GM19455 (cell line): Measurements from ENCODE around the gene TBX4.
"Not testable (repeated sequence)": the region's sequence is repeated elsewhere in the genome, so short reads cannot be mapped to it uniquely, and the experiment has no call there.

ENCODE experiments used
- ATAC-seq: cut with Tn5 transposase; IDR thresholded peaks from one replicate; pipeline ENCODE4 v1.9.1; 2021; ENCODE audit not compliant: unreplicated experiment

Gene TBX4

DNA sequence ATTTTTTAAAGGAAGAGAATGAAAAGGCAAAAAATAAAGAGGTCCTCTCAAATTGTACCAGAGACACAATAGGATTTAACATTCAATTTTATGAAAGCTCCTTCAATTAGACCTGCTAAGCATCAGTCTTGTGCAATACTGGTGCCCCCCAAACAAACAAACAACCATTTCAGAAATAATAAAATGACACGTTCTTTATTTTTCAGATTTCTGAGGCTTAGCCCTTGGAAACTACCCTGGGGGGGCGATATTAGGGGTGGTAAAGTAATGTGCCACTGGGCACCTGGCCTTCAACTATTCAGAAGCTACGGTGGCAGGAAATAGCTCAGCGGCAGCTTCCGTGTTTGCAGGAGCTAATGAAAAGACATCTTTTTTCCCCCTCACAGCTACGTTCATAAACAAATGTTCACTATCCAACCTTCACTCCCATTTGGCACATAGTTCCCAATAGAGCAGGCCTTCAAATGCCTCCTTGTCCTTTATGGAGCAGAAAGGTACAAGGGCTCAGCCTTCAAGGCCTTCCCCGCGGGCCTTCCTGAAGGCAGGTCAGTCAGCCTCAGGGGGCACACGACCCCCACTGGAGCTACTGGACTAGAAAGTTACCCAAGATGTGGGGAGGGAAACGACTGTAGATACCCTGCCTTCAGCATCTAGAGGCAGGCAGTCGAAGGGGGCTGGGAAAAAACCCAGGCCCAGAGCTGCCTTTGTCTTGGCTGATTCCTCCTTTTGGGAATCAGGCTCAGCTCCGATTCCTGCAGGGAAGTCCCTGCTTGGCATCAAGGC, 44.1 kb downstream of the TBX4 start:
- ATAC-seq: no peak

DNA sequence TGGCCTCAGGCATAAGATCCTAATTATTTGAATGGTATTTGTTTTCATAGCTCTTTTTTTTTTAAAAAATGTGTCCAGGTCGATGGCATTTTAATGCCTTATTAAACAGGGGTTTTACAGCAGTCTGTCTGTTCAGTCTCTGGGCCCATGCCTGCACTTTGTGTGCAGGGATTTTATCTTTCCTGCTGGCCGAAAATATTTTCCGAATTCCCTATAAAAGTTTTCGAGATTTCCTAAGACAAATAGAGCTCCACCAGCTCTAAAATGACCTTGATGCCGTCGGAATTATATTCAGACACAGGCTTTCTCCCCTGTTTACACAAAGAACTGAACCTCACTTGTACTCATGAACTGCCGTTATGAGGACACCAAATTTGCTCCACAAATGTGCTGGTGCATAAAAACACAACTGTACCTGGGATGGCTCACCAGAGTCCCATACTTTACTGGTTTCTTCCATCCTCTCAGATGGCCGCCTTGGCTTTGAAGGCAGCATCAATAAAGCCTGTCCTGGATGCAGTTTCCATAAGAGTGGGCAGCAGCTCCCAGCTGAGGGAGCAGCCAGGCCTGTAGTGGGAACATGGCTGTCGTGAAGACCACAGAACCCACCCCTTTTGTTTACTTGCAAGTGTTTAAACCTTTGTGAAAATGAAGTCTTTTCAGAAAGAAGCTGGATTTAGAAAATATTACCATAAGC, 44.9 kb downstream of the TBX4 start:
- no peak for ATAC-seq

DNA sequence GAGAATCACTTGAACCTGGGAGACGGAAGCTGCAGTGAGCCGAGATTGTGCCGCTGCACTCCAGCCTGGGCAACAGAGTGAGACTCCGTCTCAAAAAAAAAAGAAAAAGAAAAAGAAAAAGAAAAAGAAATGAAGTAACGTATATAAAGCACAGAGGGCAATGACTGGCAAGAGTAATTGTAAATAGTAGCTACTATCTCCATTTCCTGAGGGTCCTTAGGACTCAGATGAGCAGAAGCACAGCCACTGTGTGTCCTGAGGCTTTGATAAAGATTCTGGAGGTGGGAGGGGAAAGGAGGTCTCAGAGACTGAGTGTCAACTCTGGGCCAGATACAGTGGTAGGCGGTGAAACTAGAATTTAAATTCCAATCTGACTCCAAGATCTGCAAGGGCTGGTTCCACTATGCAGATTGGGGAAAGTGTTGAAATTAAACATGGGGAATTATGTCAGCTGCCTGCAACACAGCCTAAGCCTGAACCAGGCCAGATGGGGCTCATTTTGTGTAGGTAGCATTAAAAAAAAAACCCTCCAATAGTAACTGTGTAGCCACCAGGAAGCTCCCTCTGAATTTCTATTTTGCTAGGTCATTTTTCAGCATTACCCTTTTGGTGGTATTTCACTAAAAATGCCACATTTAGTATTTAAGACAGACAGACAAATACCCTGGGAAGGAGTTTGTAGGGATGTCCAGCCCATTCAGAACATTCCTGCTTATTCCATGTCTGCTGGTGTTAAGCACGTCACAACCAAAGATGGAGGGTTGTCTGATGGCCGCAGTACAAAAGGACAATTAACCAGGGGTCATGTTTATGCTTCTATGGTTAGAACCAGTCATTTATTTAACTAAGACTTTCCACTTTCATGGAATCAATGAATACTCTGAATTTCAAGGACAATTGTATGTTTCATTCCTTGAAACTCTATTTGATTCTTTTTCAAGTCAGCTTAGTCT, 46.1 kb downstream of the TBX4 start:
- ATAC-seq: no peak

DNA sequence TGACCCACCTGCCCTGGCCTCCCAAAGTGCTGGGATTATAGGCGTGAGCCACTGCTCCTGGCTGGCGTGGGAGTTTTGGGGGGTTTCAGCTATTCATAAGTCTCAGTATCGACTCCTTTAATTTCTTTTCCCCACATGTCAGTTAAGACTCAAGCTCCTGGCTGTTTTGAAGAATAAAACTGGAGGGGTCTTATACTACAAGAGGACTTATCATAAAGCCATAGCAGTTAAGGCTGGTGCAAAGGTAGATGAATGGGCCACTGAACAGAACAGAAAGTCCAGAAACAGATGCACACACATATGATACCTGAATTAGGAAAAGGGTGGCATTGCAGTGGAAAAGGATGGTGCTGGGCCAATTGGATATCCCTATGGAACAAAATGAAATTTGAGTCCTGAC, 47.4 kb downstream of the TBX4 start:
- ATAC-seq: no peak

DNA sequence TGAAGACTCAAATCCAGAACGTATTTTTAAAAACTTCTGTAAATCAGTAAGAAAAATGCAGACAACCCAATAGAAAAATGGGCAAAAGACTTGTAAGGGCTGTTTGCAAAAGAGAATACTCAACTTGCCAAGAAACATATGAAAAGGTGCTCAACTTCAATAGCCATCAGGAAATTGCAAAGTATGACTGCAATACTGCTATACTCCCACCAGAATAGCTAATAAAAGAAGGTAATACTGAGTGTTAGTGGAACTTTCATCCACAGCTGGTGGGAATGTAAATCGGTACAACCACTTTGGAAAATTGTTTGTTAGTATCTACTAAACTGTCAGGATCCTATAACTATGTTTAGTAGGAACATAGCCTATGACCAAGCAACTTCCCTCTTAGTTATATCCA, 48.1 kb downstream of the TBX4 start:
- no peak for ATAC-seq

DNA sequence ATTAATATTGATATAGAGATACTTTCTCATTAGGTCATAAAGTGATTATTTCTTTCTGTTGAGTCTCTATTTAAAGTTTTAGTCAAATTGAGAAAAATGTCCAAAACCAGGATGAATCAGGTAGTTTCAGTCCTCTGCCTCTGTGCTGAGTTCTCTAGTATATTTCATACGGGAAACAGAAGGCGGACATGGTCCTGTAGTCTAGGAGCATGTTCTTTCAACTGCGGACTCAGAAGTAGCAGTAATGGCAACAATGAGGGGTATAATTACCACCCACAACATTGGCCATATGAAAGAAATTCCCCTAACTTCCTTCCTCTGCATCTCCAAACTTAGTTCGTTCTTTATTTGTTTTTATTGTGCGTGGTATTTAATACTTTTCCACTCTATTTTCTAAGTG, 50.1 kb downstream of the TBX4 start:
- ATAC-seq: no peak

DNA sequence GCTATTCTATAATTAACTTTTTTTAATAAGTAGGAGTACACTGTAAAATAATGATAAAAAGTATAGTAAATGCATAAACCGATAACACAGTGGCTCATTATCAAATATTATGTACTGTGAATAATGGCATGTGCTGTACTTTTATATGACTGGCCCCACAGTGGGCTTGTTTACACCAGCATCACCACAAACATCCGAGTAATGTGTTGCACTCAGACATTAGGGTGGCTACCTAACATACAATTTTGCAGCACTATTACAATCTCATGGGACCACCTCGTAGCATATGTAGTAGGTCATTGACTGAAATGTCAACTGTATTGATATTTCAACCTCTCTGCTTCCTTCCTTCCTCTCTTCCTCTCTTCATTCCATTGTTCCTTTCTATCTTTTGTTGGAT, 51.7 kb downstream of the TBX4 start:
- ATAC-seq: no peak

DNA sequence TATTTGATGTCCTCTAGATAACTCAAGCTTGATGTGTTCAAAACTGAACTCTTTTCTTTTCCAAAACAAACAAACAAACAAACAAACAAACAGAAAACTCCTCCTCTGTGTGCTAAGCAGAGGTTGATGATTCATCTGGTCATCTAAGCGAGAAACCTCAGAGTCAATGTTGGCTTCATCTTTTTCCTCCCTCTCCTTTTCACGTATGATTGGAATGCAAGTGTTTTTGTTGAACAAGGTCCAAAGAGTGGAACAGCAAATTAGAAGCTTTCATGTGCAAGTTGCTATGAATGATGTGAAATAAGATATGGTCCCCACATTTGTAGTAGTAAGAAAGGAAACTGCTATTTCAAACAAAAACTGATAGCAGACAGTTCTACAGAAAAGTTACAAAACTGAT, 52.5 kb downstream of the TBX4 start:
- ATAC-seq: no peak

DNA sequence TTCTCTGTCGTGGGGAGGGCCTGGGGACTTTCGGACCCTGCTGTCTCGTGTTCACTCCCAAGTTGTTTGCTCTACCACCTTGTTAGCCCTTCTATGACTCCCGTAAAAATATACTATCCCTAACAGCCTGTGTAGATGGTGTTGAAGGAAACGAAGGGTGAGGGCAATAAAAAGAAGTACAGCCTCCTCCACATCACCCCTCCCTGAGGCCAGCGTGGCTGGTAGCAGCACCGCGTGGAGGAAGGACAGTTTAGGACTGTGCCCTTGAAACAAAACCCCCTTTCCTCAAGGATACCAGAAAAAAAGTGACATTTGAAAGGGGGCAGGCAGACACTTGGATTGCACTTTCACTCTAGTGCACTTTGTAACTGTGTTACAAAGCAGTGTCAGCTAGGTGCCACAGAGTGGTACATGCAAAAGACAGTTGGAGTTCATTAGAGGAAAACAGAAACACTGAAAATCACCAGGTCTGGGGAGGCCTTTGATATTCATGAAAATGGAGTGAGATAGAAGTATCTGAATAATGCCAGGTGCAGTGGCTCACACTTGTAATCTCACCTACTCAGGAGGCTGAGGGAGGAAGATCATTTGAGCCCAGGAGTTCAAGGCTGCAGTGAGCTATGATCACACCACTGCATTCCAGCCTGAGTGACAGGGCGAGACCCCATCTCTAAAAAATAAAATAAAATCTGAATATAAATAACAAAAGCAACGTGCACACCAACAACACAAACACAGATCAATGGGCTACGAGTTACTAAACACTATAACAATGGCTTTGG, 53.8 kb downstream of the TBX4 start:
- no peak for ATAC-seq

DNA sequence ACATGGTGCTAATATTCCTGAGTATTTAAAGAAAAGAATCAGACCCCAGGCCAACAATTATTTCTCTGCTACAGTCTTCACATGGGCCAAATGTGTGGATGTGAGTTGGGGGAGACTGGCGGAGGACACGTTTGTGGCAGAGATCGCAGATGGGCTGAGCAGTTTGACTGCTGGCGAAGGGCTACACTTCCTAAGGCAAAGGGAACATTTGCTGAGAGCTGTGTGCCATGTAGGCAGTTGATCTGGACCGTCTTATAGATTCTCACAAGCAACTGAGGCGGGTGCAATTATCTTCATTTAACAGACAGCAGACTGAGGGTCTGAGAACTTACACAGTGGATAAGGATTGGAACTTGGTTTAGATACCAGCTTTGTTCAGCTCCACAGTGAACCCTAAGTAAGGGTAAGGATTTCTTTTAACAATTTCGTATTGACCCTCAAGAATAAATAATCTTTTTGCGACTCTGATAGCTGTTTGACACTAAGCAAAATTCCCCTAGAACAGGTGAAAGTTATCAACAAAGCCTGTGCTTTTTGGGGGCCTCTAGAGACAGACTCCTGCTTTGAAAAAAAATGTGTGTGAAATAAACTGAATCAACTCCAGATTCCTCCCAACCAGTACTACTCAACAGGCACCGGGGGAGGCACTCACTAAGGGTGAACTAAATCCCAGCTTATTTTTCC, 55.3 kb downstream of the TBX4 start:
- ATAC-seq: no peak

DNA sequence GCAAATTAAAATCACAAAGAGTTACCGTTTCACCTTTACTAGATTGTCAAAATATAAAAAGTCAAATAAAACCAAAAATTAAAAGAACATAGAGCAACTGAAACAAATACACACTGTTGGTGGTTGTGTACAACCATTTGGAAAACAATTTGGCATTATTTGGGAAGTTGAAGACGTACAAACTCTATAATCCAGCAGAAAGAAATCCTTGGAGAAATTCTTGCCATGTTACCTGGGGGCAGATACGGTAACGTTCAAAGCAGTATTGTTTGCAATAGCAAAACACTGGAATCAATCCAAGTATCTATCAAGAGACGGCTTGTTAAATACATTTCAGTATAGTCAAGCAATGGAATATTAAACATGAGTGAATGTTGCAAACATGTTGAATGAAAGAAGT, 56.7 kb downstream of the TBX4 start:
- ATAC-seq: no peak

DNA sequence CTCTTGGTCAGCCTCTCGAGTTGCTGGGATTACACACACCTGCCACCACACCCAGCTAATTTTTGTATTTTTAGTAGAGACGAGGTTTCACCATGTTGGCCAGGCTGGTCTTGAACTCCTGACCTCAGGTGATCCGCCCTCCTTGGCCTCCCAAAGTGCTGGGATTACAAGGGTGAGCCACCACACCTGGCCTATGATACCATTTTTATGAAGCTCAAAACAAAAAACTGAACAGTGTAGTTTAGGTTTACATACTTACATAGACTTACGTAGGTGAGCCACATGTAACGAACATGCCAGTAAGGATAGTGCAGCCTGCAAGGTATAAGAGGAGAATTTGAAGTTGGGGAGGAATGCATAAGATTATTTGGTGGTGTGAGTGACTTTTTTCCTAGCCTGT, 57.2 kb downstream of the TBX4 start:
- not testable (repeated sequence) for ATAC-seq

DNA sequence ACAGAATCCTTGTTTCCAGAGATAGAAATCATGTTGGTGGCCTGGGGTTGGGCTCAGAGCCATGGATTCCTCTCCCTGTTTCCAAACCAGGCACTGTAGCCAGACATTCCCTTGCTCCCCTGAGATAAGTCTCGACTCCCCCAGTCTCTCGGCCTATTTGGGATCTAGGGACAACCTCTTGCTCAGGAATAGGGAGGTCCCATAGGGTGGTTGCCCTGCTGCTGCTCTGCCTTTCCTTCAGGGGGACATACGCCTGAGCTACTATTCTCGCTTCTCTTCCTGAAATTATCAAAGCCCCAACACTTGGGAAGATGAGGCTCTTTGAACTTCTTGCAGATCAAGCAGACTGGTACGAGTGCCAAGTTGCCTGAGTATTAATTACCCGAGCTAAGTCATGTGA, 58.0 kb downstream of the TBX4 start:
- ATAC-seq: no peak

DNA sequence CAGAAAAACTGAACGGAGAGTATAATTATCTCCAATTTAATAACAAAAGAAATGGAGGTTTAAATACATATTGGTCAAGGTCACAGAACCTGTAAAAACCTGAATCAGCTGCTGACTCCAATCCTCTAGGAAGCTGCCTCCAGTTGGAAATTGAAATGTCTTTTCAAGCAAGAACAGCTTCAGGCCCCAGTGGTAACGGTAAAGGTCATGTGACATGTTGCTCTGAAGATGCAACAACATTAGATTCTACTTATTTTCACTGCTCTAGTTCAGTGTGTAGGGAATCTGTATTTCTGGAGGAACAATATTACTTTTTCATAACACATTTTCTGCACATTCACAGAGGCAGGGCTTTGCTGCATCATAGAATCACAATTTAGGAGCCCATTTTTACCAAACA, 58.8 kb downstream of the TBX4 start:
- no peak for ATAC-seq

DNA sequence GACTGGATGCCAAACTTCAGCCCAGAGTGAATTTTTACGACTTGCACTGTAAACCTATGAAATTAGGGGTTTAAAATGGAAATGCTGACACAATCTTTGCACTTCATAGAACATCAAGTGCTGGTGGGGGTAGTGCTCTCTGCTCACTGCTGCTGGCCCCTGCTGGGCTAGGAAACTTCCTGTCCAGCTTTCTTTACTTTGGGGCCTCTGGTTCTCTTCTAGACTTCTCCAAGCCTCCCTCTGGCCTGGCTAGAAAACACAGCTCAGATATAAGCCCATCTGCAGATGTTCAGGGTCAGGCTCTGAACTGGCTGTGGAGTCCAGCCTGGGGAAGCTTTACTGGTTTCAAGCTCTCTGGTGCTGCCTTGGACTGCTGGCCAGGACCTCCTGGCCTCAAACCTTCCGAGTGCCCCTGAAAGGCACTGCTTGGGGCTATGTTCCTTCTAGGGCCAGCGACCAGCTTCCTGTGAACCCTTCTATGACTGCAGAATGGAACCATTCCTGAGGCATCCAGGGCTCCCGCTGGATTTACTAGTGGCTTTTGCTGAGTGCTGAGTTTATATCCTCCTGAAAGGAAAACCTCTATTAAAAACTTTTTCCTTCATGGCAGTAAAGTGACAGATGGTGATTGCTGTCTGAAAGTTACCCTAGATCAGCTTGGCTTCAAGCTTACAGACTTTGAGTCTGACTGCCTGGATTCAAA, 59.4 kb downstream of the TBX4 start:
- ATAC-seq: no peak

DNA sequence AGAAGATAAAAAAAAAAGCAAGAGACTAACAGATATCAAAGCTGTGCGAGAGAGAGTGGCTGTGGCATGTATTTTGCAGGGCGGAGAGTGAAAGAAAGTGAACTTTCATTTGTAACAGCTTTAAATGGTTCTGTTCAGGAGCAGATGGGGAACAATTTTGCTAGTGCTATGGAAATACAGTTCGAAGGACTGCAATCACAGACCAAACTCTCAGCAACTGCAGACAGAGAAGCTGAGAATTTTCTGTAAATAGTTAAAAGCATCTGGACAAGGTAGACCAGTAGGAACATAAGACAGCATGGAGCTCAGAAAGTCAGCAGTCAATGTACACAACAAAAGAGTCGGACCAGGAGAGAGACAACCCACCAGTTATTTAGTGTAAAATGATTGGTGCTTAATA, 62.3 kb downstream of the TBX4 start:
- ATAC-seq: no peak

DNA sequence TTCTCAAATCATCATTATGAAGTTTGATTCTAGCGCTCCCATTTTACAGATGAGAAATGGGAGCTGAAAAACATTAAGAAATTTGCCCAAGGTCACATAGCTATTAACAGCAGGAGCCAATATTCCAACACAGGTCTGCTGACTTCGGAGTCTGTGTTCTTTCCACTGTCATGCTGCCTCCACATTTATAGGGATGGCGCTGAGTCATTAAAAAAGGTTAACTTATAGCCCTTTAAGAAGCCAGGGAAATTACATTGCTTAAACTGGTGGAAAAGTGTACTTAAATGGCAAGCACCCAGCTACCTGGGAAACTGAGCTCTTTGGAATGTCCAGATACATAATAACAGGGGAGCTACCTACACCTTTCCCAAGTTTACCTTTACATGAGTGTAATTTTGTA, 65.0 kb downstream of the TBX4 start:
- no peak for ATAC-seq

DNA sequence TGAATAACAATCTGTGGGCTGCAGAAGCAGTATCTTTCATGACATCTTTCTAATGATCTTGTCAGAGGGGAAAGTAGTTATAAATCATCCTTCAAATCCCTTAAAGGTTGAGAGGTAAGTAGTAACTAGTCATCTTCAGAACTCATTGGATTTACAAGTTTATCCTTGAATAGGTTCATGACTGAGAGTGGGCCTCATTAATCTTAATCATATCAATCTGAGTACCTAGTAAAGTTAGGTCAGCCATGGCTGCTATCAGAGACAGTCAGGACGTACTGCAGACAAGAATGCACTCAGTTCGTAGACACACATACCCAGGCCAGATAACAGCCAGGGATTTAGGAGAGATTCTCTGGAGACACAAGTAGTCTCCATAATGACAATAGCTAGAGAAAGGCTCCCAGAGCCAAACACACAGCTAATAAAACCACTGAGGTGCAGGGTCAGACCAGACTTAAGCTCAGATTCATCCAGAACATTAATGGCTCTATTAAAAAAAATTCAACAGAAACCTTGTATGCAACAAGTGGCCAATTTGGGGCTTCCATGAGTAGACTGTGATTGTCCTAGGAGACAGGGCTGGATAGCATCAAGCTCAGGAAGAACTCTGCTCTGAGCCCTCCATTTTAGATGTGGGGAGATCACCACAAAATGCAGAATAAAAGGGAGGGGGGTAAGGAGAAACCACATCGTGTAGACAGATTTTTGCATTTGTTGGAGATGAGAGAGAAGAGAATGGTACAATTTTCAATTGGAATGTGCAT, 65.8 kb downstream of the TBX4 start:
- ATAC-seq: no peak

DNA sequence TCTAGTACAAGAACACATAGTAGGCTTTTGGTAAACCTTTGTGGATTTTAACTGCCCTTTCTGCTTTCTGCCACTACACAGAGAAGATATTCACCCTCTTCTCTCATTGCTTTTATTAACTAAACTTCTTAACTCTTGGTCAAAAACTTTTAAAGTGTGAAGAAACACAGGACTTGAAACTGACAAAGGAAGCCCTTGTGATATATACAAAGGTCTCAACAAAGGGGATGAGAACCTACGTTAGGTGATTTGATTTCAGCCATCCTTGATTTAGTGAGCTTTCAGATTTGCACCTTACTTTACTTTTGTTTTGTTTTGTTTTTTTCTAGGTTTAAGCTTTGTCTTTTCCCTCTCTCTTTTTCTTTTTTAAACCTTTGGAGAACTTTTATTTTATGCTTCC, 66.9 kb downstream of the TBX4 start:
- no peak for ATAC-seq
